ENCODE data around the gene SFXN5. TPM values are rescaled to one million over a fixed set of nuclear protein-coding genes. Genes with fewer than 3 reads are reported as not detected.

SFXN5 gene
- total and polyA plus RNA-seq, 3 donors from 2014 or later: 24.0 to 32.2 (median 25.4) TPM

GRCh38 chr2:72923833-72924352, 147.6 kb downstream of the SFXN5 start:
- Histone ChIP-seq H3K4me3 (peak overlapping the region in 1 of 2 donors; percentile 36), H3K36me3 (ENCODE audit: low read depth, missing control alignments) (no peaks in the 10 kb centered on the region), H3K27me3 (peaks cover 12% of the 10 kb centered on the region), H3K4me1 (peaks cover 13% of the 10 kb centered on the region), H3K27ac (no peak overlapping the region), H3K9me3 (no peaks in the 10 kb centered on the region)
- intact Hi-C loops (cut with DNase I; ENCODE audit: low total_unique reads): no loop called here
- WGBS, 2 donors: 9 to 11% methylated on average over 31 to 35 of the region's 36 CpGs
- peak; percentile 13 for DNase-seq
- TF ChIP-seq CTCF (IDR thresholded peaks at IDR 0.05) (no peak), POLR2A (IDR thresholded peaks at IDR 0.05) (no peak)

- no peak for TF ChIP-seq CTCF (IDR thresholded peaks at IDR 0.05)
- TF ChIP-seq POLR2A (IDR thresholded peaks at IDR 0.05): no peak
- intact Hi-C loops (cut with DNase I; ENCODE audit: low total_unique reads): no loop called here
- no peak overlapping the region for H3K27ac ChIP-seq
- no peaks in the 10 kb centered on the region for H3K36me3 ChIP-seq (ENCODE audit: low read depth, missing control alignments)
- H3K4me3 ChIP-seq: no peak overlapping the region
- peaks cover 17% of the 10 kb centered on the region for H3K4me1 ChIP-seq
- 78 to 95% methylated on average over 1 of the region's 1 CpG for WGBS, 2 donors
- no peak for DNase-seq
- H3K9me3 ChIP-seq: no peaks in the 10 kb centered on the region
- H3K27me3 ChIP-seq: peaks cover 12% of the 10 kb centered on the region
Observed at GRCh38 chr2:72921853-72922252, 149.7 kb downstream of the SFXN5 start.

- Histone ChIP-seq H3K4me3 (peak overlapping the region in 1 of 2 donors; percentile 46), H3K9me3 (no peaks in the 10 kb centered on the region), H3K36me3 (ENCODE audit: low read depth, missing control alignments) (no peaks in the 10 kb centered on the region), H3K27ac (no peak overlapping the region), H3K27me3 (peaks cover 12% of the 10 kb centered on the region), H3K4me1 (peaks cover 23% of the 10 kb centered on the region)
- TF ChIP-seq POLR2A (IDR thresholded peaks at IDR 0.05): no peak
- TF ChIP-seq CTCF (IDR thresholded peaks at IDR 0.05): no peak
- 26 to 40% methylated on average over 11 to 15 of the region's 15 CpGs for WGBS, 2 donors
- no peak for DNase-seq
- intact Hi-C loops (cut with DNase I; ENCODE audit: low total_unique reads): no loop called here
Observed at GRCh38 chr2:72921088-72921851, 150.2 kb downstream of the SFXN5 start.

- Histone ChIP-seq H3K27me3 (peaks cover 12% of the 10 kb centered on the region), H3K36me3 (ENCODE audit: low read depth, missing control alignments) (no peaks in the 10 kb centered on the region), H3K4me1 (peaks cover 31% of the 10 kb centered on the region), H3K9me3 (no peaks in the 10 kb centered on the region), H3K4me3 (peak overlapping the region; percentile 12 to 46), H3K27ac (no peak overlapping the region)
- WGBS, 2 donors: 2 to 3% methylated on average over 11 to 77 of the region's 77 CpGs
- no peak for TF ChIP-seq POLR2A (IDR thresholded peaks at IDR 0.05)
- intact Hi-C loops (cut with DNase I; ENCODE audit: low total_unique reads): no loop called here
- DNase-seq: peak; percentile 15
Observed at GRCh38 chr2:72920318-72921087, 151.0 kb downstream of the SFXN5 start.

Measured in testis (tissue), 3 donors.